Ammon's horn (tissue), 1 donor: ENCODE data around the gene ELMO1.
A peak's percentile ranks its signal among the peaks of the same experiment; 100 is the strongest.

ENCODE experiments used
- DNase-seq: peaks from one replicate; pipeline ENCODE4 v3.0.0-alpha.2; 2016; ENCODE audit warnings: low spot score

The ELMO1 gene

DNA sequence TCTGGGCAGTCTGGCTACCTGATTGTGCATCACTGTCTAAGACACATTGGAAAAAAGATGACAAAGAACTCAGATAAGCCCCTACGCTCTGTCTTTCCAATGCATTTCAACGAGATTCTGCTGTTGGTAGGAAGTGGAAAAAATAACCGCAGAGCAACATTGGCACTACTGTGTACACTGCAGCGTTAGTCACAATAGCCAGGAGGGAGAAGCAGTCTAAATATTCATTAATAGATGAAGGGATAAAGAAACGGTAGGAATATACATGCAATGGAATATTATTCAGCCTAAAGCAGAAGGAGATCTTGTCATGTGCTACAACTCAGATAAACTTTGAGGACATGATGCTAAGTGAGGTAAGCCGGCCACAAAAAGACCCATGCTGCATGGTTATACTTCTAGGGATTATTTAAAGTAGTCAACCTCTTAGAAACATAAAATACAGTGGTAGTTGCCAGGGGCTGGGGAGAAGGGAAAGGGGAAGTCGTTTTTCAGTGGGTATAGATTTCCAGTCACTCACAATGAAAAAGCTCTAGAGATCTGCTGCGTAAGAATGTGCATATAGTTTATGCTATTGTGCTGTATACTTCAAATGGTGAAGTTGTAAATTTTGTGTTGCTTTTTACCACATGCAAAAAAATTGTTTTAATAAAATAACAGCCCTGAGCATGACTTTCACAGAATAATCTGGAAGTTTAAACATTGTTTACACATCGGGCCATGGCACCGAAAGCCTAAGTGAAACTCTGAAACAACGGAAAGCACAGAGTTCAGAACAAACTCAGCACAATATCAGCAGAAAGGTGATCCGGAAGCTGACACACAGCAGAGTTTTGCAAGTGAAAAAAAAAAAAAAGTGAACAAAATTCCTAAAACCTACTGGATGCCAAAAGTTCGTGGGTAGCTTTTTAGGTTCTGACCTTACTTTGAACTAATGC is 40.1 kb downstream of the ELMO1 start:
- DNase-seq: no peak

DNA sequence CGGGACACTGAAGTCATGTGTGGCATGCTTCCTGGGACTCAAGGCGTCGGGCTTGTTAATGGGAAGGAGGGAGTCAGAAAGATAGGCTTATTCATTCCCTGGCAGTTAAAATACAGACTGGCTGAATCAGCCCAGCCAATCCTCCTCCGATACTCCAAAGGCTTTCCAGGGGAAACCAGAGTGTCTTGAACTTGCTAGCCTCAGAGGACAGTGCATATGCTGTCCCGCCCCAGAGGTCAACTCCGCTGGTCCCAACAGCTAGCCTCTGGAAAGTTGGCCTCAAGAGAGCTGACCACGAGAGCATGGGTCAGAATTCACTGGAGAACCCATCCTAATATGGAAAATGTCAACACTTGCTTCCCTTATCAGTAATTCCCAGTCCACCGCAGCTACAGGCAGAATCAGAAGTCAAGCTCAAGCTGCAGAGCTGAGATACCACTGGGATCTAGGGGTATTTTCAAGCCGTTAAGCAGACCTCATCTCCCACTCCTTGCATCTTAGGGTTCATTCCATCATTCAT is 43.0 kb downstream of the ELMO1 start:
- DNase-seq: no peak

DNA sequence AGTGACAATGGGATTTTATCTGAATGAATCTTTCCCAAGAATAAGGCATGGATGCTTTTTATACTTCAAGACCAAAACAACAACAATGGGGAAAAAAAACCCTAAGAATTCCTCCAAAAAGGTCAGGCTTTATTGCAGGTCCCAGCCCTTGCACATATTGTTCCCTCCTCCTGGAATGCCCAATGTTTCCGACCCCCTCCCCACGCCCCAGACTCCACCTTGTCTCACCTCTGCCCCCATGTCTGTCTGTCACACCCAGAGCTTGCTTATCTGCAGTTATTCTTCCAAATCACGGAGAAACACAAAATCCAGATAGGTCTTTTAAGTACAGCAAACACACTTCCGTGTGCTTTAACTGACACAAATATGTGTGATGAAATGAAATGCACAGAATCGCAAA is 43.5 kb downstream of the ELMO1 start:
- DNase-seq: no peak

DNA sequence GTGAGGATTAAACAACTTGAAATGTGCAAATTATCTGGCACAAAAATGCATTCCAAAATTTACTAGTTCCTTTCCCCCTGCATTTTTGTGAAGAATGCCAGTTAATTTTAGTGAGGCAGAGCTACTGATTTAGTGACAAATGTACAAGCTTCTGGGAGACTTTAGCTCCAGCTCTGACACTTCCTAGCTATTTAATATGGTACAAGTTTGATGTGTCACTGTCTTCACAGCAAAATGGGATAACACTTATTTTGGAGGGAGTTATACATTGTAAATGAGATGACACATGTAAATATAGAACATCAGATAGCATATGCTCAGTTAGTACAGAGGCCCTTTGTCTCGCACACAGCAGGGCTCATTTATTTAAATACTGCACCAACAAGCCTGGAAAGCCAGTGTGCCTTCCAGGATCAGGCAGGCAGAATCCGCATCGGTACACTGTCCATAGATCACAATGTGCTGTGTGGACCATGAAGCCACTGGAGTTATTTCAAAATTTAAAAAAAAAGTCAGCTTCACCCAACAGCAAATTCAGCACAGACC is 48.7 kb downstream of the ELMO1 start:
- peak; percentile 16 for DNase-seq

DNA sequence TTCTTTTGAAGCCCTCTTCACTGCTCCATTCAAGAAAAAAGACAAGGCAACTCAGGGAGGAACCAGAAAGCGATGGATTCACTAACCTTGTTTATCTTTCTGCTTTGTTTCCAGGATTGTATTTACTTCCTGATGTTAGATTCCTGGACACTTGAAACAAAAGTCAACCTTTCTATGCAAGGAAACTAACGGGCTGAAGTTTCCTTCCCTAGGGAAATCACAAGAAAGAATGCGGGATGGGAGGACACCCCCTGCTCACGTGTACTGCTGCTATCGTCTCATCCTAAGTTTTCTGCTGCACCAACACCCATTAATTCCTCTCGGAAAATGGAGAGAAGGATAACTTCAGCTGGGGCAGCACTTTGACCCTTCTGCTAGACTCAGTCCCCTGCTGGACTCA is 50.3 kb downstream of the ELMO1 start:
- no peak for DNase-seq

DNA sequence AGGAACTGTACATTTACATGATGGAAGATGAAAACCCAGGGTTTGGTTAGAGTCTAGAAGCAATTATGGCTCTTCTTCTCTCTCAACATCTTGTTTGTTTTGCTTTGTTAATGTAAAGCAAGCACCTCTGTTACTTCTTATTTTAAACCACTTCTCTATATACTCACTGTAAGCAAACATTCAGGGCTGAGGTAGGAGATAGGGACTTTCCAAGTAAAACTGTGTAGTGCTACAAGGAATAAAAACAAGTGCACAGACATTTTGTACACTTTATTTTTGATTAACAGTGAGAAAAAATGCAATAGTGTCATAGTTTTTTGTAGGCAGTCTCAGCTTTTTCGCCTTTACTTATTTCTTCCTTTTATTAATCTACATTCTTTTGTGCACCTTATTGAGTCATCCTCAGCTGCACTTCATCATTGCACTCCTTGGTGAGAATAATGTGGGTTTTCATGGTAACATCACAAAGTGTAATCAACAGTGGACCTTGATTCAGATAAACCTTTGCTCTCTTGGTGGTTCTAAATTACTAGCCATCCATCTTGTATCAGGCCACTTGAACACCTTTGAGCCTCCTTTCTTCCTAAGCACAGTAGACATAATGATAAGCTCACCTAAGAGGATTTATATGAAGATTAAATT is 52.9 kb downstream of the ELMO1 start:
- no peak for DNase-seq

DNA sequence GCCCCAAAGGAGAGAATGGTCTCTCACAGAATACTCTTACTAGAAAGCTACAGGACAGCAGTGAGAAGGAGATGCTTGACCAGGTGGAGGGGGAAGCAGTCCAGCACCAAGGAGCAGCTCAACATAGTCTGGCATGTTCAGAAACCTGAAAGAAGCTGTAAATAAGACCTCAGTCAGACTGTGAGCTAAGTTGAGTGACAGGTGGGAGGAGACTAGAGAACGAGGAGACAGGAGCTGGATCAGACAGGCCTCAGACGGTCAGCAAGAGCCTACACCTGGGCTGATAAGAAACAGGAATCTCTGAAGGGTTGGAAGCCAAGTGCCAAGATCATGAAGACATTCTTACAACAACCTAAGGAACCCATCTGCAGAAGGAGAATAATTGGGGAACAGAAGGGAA is 54.5 kb downstream of the ELMO1 start:
- DNase-seq: no peak

DNA sequence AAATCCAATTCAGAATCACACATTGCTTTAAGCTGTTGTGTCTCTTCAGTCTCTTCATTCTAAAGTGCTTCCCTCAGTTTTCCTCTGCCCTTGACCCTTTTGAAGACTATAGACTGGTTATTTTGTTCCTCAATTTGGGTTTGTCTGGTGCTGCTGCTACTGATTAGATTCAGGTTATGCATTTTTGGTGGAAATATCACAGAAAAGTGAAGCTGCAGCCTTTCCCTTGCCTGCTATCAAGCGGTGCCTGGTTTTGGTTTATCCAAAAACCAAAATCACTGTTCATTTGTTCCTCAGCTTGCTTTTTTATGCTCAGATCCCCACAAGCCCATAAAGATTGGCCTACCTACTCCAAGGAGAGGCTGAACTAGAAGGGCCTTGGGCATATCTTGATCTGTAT is 55.2 kb downstream of the ELMO1 start:
- no peak for DNase-seq

DNA sequence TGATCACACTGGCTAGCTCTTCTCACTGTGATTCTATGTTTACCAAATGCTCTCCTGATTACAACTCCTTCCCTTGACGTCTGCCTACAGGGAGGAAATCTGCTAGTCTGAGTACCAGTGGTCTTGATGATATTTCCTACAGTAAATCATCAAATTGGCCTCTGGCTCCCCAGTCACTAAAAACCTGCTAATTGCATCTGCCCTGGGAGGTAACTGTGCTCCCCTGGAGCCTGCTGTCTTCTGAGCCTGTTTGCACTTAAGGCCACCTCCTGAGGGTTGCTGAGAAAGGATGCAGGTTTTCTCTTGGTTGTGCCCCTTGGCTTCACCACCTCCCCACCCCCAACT is 56.0 kb downstream of the ELMO1 start:
- no peak for DNase-seq

DNA sequence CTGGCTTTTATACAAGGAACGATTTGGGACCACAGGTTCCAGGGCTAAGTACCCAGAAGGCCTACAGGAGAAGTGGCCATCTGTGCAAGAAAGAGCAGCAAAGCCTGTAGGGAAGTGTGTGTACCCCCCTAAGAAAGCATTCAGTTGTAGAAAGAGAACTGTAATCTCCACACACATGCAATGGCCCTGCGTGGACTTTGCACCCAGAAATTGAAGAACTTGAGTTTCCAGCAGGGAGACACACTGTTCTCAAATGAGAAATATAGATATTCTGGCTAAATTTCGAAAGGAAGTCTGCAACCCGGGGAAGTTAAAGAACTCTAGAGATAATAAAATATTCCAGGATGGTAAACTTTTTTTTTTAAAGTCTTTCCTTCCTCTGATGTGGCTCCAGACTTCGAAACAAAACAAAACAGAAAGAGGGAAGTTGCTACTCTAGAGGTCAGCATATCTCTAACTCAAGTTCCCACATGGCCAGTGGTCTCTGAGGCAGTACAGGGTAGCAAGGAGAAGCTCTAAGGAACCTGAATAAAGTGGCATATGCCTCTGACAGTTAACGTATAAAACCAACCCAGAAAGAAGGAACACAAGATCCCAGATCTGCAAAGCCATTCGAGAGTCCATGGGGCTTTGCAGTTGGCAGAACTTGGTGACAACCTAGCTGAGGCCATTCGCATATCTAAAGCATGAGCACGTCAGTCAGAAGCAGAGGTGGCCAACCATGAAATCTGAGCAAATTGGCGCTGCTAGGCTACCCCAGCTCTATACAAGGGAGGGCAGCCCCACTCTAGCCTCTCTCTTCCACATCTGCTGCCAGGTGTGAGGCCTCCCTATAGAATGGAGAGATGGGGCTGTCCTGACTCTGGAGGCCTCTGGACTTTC is 56.6 kb downstream of the ELMO1 start:
- DNase-seq: peak; percentile 58

DNA sequence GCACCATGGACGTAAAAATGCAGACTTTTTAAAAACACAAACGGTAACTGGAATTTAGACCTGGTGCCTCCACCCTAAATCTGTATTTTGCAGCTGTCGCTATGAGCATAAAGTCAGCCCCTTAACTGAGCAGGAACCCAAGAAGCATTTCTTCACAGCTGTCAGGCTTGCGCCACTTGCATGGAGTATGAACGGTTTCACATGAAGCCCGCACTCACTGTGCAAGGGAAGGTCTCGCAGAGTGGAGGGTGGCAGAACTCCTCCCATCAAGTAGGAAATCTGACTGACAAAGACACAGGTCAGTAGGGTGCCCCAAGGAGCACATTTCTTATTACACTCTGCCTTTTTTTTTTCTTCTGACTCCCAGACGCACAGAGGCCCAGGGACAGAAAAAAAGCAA is 58.5 kb downstream of the ELMO1 start:
- no peak for DNase-seq

DNA sequence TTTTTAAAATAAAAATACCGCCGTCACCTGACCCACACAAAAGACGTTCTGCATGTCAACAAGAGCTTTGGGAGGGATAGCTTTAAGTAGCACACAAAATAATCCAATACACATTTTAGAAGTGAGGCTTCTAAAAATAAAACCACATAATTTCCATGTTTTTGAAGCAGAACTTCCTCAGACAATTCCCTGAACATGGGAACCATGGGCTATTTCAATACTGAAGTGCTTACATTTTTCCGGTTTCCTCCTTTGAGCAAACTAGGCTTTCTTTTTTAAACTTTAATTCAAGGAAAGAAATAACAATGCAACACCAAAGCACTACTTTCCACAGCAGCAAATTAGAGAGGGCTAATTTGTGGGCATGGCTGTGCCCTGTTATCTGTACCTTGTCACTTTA is 59.9 kb downstream of the ELMO1 start:
- DNase-seq: no peak

DNA sequence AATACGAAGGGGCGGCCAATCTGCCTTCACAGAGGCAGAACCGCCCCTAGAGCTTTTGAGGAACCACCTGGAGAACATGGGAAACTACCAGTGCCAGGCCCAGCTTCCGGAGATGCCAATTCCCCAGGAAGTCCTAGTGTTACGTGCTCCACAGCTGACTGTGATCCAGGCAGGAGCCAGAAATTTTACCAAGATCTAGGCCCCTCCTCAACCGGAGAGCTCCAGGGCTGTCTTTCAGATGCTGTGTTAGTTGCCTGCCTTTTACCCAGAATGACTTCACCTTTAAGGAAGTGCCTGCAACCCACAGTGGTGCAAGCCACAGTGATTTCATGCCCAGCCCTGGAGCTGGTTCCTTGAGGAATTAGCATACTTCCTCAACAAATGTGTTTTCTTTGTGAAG is 62.9 kb downstream of the ELMO1 start:
- DNase-seq: no peak

DNA sequence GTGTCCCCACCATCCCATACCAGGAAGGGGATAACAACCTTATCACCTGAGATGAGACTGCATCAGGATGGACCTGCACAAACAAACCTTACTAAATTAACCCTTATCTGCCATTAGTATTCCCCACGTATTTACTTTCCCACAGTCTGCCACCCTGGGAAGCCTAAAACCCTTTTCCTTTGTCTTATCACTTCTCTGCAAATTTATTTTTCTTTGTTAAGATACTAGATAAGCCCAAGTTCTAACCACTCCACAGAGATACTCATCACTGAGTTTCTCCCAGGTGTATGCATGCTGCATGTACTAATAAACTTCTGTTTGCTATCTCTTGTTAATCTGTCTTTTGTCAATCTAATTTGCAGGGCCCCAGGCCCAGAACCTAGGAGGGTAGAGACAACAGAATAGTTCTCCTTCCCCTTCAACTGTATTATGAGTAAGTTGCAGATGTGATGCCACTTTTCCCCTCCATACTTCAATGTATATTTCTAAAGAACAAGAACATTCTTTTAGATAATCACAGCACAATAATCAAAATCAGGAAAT is 66.0 kb downstream of the ELMO1 start:
- no peak for DNase-seq

DNA sequence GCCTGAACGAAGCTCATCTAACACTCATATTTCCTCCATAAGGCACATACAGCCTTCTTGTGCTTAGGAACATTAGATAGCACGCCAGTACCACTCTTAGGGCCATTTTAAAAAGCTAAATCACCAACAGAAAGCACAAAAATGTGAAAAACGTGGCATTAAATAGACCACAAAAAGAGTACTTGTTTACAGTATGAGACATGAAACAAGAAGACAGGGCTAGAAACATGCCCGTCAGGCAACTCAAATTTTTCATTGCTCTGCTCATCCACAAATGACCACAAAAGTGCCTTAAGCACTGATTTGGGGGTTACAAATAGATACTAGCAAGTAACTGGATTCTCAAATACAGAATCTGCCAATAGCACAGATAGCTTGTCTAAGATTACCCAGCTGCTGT is 67.8 kb downstream of the ELMO1 start:
- no peak for DNase-seq

DNA sequence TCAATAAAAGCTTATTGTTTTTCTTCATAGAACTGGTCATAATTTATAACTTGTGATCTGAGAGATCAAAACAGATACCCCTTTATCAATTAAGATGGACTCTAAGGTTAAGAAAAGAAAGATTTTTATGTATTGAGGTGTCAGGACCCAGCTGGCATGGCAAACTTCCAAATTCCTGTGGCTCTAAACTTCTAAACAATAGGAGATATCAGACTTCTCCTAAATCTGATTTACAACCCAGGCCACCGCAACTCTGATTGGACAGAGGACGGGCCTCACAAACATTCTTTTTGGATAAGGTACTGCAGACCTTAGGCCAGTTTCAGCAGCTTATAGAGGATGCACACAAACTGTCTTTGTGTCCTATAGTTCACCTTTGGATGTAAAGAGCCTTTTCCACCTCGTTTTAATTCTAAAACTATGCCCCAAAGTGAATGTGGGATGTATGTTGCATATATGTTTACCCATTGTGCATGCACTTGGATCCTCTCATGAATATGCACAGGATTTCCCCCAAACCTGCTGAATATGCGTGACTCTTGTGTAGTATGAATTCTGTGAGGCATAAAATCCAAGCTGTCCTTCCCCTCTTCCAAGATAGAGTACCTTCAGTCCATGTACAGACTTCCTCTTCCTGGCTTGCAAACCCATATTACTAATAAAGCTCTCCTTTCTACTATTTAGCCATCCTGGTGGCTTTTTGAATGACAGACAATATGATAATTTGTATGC is 69.0 kb downstream of the ELMO1 start:
- DNase-seq: no peak

DNA sequence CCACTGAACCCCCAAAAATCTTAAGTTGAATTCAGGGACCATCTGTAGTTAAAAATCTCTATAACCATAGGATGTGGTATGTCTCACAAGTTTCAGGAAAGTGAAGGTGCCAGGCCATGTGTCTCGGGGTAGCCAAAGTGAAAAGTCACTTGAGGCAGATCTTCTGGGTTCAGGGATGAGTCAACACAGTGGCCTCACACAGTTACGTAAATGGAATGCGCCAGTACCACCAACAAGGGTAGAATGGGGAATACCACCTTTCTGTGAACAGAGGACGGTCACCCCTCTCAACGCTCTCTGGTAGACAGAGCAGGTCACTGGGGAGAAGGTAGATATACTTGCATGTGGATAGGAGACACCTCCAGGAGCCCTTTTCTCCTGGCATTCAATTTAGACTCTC is 71.4 kb downstream of the ELMO1 start:
- no peak for DNase-seq

DNA sequence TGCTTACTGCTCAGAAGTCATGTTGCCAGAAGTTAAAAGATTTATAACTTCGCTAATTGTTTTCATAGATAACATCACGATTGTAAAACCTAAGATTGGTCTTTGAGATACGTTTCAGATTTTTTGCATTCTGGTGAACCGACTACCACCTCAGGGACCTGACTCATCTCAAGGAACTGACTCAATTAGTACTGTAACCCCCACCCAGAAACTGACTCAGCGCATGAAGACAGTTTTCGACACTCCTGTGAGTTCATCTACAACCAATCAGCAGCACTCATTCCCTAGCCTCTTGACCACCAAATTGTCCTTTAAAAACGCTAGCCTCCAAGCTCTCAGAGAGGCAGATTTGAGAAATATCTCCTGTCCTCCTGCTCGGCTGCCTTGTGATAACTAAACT is 72.3 kb downstream of the ELMO1 start:
- no peak for DNase-seq

DNA sequence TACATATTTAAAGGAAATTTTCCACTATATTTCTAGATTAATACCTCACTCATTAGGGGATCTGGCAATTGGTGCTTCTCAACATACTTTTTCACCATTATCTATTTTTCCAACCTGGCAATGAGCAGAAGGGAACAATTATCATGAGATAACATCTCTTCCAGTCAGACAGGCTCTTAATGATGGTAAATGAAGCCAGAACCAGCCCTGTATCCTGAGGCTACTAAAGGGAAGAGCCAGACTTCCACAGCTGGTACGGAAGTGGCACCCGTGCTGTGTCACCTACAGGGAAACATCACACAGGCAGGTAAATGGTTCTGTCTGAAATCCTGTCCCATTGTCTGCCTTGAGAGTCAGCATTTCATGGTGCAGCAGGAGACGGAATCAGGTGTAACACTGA is 75.9 kb downstream of the ELMO1 start:
- DNase-seq: no peak

DNA sequence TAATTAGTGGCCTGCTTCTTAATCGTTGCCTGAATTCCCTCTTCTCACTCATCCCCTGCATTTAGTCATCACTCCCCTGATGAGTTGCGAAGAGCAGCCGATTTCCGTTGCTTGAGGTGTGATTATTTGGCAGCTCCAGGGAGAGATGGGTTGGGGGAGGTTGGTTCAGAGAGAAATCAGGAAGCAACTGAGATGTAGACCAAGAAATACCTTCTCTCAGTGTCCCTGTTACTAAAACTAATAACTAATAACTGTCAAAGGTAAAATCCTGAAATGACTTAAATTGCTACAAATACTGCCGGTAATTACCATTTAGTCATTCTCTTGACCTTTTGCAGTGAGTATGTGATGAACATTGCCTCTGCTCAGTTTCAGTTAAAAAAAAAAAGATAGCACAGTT is 76.9 kb downstream of the ELMO1 start:
- no peak for DNase-seq

DNA sequence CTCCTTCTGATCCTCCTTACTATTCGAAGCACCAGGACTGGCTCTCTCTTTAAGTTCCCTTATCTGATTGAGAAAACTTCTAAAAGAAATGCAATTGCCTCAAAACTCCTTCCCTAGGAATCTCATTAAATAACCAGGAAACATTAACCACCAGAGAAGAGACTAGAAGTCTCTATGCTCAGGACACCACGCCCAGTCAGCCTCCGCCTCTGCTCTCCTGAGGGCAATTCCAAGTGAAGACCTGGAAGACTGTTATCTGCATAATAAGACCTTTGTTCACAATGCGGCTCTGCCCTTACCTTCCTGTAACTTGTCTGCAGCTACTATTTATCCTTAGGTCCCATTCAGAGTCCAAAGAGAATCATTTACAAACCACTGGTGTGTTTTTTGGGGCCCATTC is 78.8 kb downstream of the ELMO1 start:
- DNase-seq: no peak
